Ectodermal cell (in vitro differentiated cells): Measurements from ENCODE around the gene KCNJ5.

Source experiments
- H3K27ac ChIP-seq: 2 replicates; pipeline ENCODE4 v1.7.0; 2013; ENCODE audit warnings: mild to moderate bottlenecking, low read depth, low read length; ENCODE audit not compliant: insufficient read depth, poor library complexity, severe bottlenecking
- H3K27me3 ChIP-seq: 2 replicates; pipeline ENCODE4 v1.7.0; 2013; ENCODE audit warnings: mild to moderate bottlenecking, low read length; ENCODE audit not compliant: insufficient read depth, control insufficient read depth, poor library complexity, severe bottlenecking
- H3K36me3 ChIP-seq: one replicate; pipeline ENCODE4 v1.7.0; 2013; ENCODE audit warnings: low read length; ENCODE audit not compliant: control insufficient read depth, insufficient read depth
- H3K4me1 ChIP-seq: one replicate; pipeline ENCODE4 v1.7.0; 2013; ENCODE audit warnings: low read length; ENCODE audit not compliant: control insufficient read depth, insufficient read depth
- H3K4me3 ChIP-seq: 2 replicates; pipeline ENCODE4 v1.7.0; 2013; ENCODE audit warnings: low read depth, low read length, control low read depth; ENCODE audit not compliant: insufficient read depth
- H3K9me3 ChIP-seq: 2 replicates; pipeline ENCODE4 v1.7.0; 2013; ENCODE audit warnings: mild to moderate bottlenecking, low read length, moderate library complexity; ENCODE audit not compliant: control insufficient read depth
- WGBS, 2 experiments: methylation state at CpG; one replicate each; pipeline ENCODE4 v1.1.7; 2013; ENCODE audit warnings: missing lambda C conversion rate in 2 of 2; 5-methylcytosine and 5-hydroxymethylcytosine counted together

KCNJ5 gene

DNA sequence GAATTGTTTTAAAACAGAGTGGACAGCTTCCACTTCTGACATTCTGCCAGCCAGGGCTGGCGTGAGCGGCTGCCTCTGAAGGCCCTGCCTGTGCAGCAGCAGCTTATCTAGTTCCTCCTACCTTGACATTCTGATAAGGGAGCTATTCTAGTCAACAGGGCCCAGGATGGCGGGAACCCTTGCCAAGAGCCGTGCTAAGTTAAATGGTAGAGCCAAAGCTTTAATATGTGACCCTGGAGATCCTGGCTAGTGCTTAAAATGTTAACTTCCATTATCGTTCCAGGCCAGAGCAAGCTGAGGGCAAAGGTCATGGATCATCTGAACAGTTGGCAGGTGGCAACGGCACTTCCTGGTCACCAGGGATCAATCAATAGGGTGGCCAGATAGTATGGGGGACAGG, 3.5 kb downstream of the KCNJ5 start:
- 86 to 92% methylated on average over 6 of the region's 6 CpGs for WGBS, 2 experiments
- Histone ChIP-seq H3K36me3 (no peaks in the 10 kb centered on the region), H3K4me1 (peaks cover 11% of the 10 kb centered on the region), H3K9me3 (no peaks in the 10 kb centered on the region), H3K27ac (no peak overlapping the region), H3K4me3 (no peak overlapping the region), H3K27me3 (peaks cover 59% of the 10 kb centered on the region)

DNA sequence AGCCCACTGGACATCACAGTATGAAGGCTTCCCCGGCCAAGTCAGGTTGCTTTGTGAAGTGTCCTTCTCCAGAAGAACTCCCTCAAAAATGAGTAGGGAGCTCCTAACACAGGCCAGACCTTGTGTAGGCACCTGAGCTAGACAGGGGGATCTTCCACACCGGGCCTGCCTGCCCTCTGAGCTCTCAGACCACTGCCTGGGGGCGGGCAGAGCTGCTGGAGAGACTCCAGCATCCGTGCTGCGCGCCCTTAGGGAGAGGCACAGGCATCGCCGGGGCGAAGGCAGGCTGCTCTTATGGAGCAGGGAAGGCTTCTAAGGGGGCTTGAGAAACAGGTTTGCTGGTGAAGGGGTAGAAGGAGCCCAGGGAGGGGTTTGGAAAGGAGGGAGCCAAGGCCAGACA, 4.4 kb downstream of the KCNJ5 start:
- H3K27ac ChIP-seq: no peak overlapping the region
- H3K9me3 ChIP-seq: no peaks in the 10 kb centered on the region
- peaks cover 59% of the 10 kb centered on the region for H3K27me3 ChIP-seq
- H3K4me3 ChIP-seq: no peak overlapping the region
- WGBS, 2 experiments: 86 to 88% methylated on average over 9 of the region's 9 CpGs
- H3K4me1 ChIP-seq: peaks cover 6% of the 10 kb centered on the region
- no peaks in the 10 kb centered on the region for H3K36me3 ChIP-seq

DNA sequence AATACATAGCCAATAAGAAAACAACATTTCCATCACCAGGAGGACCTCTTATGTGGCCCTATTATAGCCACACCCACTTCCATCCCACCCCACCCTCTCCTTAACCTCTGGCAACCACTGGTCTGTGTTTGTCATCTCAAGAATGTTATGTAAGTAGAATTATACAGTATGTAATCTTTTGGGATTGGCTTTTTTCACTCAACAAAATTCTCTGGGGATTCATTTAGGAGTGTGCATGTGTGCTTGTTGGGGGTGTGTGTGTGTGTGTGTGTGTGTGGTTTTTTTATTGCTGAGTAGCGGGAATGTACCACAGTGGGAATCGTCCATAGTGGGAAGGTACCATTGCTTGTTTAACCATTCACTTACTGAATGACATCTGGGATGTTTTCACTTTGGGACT, 5.2 kb downstream of the KCNJ5 start:
- no peak overlapping the region for H3K27ac ChIP-seq
- H3K27me3 ChIP-seq: peaks cover 59% of the 10 kb centered on the region
- WGBS, 2 experiments: 80 to 82% methylated on average over 2 of the region's 2 CpGs
- peaks cover 6% of the 10 kb centered on the region for H3K4me1 ChIP-seq
- no peaks in the 10 kb centered on the region for H3K9me3 ChIP-seq
- H3K36me3 ChIP-seq: no peaks in the 10 kb centered on the region
- no peak overlapping the region for H3K4me3 ChIP-seq

DNA sequence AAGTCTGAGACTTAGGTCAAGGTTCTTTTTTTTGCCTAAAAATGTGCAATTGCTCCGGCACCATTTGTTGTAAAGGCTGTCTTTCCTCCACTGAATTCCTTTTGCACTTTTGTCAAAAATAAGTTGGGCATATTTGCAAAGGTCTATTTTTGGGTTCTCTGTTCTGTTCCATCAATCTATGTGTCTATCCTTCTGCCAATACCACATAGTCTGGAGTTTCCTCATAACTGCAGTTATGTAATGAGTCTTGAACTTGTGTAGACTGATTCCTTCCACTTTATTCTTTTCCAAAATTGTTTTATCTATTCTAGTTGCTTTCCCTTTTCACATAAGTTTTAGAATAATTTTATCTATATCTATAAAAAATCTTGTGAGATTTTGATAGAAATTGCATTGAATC, 6.7 kb downstream of the KCNJ5 start:
- Histone ChIP-seq H3K27ac (no peak overlapping the region), H3K36me3 (no peaks in the 10 kb centered on the region), H3K9me3 (no peaks in the 10 kb centered on the region), H3K4me3 (no peak overlapping the region), H3K27me3 (peaks cover 59% of the 10 kb centered on the region), H3K4me1 (peaks cover 12% of the 10 kb centered on the region)
- 91 to 100% methylated on average over 1 of the region's 1 CpG for WGBS, 2 experiments

DNA sequence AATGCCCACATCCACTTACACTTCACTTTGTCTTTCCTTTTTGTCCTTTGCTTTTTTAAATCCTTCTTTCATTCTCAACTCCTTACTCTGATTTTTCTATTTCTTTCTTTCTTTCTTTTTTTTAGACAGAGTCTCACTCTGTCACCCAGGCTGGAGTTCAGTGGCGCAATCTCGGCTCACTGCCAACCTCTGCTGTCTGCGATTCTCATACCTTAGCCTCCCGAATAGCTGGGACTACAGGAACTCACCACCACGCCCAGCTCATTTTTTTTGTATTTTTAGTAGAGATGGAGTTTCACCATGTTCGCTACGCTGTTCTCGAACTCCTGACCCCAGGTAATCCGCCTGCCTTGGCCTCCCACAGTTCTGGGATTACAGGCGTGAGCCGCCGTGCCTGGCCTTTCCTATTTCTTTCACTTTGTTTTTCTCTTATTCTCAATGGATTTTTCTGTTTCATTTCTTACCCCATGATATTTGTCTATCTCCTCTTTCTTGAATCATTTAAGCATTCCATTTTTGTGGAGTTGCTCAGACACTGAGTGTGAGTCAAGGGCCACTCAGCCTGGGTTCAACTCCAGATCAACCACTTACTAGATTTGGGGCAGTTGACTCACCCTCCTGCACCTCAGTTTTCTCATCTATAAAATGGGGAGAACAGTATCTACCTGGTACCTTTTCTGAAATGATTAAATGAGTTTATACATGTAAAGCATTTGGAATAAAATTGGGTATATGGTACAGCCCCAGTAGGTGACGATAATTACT, 7.6 kb downstream of the KCNJ5 start:
- no peaks in the 10 kb centered on the region for H3K36me3 ChIP-seq
- no peak overlapping the region for H3K27ac ChIP-seq
- WGBS, 2 experiments: 87 to 89% methylated on average over 13 of the region's 13 CpGs
- peaks cover 16% of the 10 kb centered on the region for H3K4me1 ChIP-seq
- no peaks in the 10 kb centered on the region for H3K9me3 ChIP-seq
- H3K27me3 ChIP-seq: peaks cover 65% of the 10 kb centered on the region
- H3K4me3 ChIP-seq: no peak overlapping the region

DNA sequence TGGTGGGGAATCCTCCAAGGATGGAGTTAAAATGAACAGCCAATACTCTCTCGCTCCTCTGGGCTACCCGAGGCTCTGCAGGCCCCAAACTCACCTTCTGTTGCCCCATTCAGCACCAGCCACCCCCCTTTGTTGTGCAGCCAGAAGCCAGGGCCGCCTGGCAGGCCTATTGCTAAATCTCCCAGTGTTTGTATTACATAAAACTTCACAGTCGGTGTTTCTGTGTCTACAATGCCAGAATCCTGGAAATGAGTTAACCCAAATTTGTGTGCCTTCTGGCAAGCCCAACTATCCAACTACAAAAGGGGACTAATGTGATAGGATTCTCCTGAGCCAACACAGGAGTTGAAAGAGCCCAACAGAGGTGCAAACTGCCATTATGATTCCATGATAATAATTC, 9.3 kb downstream of the KCNJ5 start:
- H3K4me3 ChIP-seq: no peak overlapping the region
- H3K27ac ChIP-seq: no peak overlapping the region
- H3K9me3 ChIP-seq: no peaks in the 10 kb centered on the region
- H3K4me1 ChIP-seq: peaks cover 24% of the 10 kb centered on the region
- H3K36me3 ChIP-seq: no peaks in the 10 kb centered on the region
- WGBS, 2 experiments: 76 to 81% methylated on average over 4 of the region's 4 CpGs
- peaks cover 79% of the 10 kb centered on the region for H3K27me3 ChIP-seq

DNA sequence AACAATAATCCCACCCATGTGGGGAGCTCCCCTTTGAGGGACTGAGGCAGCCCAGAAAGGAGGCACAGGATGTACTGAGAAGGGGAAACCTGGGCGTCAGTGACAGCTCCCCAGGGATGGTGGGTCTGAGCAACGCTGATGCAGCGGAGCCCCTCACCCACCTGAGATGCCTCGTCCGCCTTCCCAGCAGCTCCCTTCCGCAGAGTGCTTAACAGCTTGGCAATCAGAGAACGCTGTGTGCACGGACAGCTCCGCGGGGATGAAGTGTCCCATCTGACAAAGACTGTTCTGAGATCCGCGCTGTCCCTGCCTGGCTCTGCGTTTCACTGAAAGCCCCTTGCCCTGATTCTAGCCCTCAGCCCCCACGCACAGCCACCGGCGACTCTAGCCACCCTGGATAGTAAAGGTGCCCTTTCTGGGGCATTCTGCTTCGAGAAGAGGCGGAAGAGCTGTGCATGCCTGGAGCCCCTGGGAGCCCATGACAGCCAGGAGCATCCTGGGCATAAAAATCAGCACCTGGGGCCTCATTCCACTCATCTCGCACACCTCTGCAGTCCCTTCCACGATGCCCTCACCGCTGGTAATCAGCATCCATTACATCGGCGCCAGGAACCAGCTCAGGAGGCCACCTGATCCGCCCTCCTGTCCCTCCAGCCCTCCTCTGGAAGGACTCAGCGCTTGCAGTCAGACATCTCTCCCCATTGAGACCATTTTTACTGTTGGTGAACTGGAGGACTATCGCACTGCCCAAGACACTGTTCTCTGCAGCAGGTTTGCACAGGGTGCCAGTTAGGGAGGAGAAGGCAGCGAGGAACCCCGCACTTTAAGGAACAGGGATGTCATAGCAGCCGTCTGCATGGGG, 10.7 kb downstream of the KCNJ5 start:
- H3K27ac ChIP-seq: no peak overlapping the region
- H3K27me3 ChIP-seq: peaks cover 93% of the 10 kb centered on the region
- no peaks in the 10 kb centered on the region for H3K9me3 ChIP-seq
- H3K4me3 ChIP-seq: peak overlapping the region; percentile 14
- peaks cover 24% of the 10 kb centered on the region for H3K4me1 ChIP-seq
- no peaks in the 10 kb centered on the region for H3K36me3 ChIP-seq
- WGBS, 2 experiments: 3% methylated on average over 29 of the region's 29 CpGs

DNA sequence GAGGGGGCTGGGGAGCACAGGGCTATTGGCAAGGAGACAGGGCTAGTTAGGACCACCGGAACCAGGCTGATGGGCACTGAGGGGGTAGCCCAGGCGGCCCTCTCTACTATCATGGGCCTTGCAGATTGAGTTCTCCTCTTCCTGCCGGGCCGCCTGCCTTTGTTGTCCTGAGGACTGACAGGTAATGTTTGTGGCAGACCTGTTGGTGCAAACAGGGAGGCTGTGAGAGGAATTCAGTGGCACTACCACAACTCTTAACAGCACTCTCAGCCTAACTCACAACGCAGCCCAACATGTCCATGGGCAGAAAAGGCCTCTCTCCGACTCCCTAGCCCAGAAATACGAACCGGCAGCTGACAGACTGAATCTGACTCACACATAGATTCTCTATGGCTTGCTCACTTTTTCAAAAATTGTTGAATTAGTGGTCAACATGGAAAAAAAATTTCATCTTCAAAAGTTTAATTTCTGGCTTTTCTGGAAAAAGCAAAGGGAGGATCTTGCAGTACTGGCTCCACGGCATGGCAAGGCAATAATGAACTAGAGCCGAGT, 11.4 kb downstream of the KCNJ5 start:
- Histone ChIP-seq H3K27me3 (peaks cover 97% of the 10 kb centered on the region), H3K4me1 (peaks cover 24% of the 10 kb centered on the region), H3K36me3 (no peaks in the 10 kb centered on the region), H3K27ac (no peak overlapping the region), H3K4me3 (no peak overlapping the region), H3K9me3 (no peaks in the 10 kb centered on the region)
- 11 to 15% methylated on average over 10 of the region's 10 CpGs for WGBS, 2 experiments

DNA sequence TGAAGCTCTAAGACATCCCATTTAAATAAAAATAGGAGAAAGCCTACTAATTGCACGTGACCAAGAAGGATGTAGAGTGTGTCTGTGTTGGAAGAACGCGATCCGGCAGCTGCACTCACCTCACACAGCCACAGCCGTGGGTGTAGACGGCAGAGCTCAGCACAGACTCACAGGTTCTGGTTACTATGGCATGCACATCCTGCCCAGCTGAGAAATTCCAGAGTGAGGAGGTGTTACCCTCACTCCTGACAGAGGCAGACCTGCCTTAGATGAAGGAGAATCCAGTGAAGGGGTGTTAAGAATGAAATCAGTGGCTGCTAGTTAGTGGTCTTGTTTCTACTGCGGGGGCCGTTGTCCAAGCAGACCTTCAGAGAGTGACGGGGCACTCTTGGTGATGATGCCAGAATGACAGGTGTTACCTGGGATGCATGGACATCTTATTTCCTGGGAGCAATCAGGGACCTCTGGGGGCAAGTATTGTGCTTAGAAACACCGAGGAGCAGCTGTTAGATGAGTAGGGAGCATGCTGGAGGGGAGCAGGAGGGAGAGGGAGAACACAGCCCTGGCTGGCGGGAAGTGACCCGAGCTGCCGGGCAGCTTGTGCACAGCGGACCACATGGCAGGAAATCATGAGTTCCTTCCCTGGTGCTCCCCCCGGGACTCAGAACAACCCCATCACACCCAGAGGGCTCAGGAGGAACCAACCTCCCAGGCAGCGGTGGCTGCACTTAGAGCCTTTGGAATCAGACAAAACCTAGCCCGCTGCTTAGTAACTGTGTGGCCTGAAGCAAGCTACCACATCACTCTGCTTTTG, 12.3 kb downstream of the KCNJ5 start:
- H3K27ac ChIP-seq: no peak overlapping the region
- no peak overlapping the region for H3K4me3 ChIP-seq
- peaks cover 89% of the 10 kb centered on the region for H3K27me3 ChIP-seq
- 4 to 6% methylated on average over 17 of the region's 17 CpGs for WGBS, 2 experiments
- H3K4me1 ChIP-seq: peaks cover 24% of the 10 kb centered on the region
- H3K36me3 ChIP-seq: no peaks in the 10 kb centered on the region
- H3K9me3 ChIP-seq: no peaks in the 10 kb centered on the region
